IMR-90 (cell line): ENCODE measurements around the gene BCAS3. TPM values are rescaled to one million over a fixed set of nuclear protein-coding genes. Genes with fewer than 3 reads are reported as not detected.
A peak's percentile ranks its signal among the peaks of the same experiment; 100 is the strongest.

Experiments
- ATAC-seq: fragments of 200-7000 bp; cut with Tn5 transposase; 2 replicates; pipeline ENCODE4 v1.9.1; 2020; ENCODE audit warnings: low read depth, mild to moderate bottlenecking, moderate library complexity
- BruUV-seq: library from RNA; stranded (reverse); fragments of 400-500 nt; replicated peaks from 2 replicates; lab custom pipeline; 2021; lab: Mats Ljungman, UMichigan
- CTCF ChIA-PET: fragments of 300-600 bp; formaldehyde crosslinking; extraction: SDS; loops from one replicate; lab custom pipeline; 2021; ENCODE audit warnings: antibody characterized with exemption; lab: Yijun Ruan, JAX
- POLR2A ChIA-PET: fragments of 300-600 bp; sonication (Branson Sonifier 250); formaldehyde crosslinking; loops from one replicate; lab custom pipeline; 2022; ENCODE audit warnings: antibody characterized with exemption; ENCODE audit not compliant: unreplicated experiment; lab: Charles Lee
- DNase-seq: peaks from one replicate; pipeline ENCODE4 v3.0.0; 2013
- H2AFZ ChIP-seq: replicated peaks from 2 replicates; pipeline ENCODE3; 2013; ENCODE audit warnings: low read length, mild to moderate bottlenecking; ENCODE audit not compliant: poor library complexity
- H2AK5ac ChIP-seq: 2 replicates; pipeline ENCODE4 v1.6.1; 2013; ENCODE audit warnings: low read depth, low read length, inconsistent platforms
- H2AK9ac ChIP-seq: replicated peaks from 2 replicates; pipeline ENCODE3; 2013; ENCODE audit warnings: mild to moderate bottlenecking, low read depth, low read length, moderate library complexity; ENCODE audit not compliant: poor library complexity
- H2BK120ac ChIP-seq: 2 replicates; pipeline ENCODE4 v1.6.1; 2013; ENCODE audit warnings: low read depth, low read length, inconsistent platforms
- H2BK15ac ChIP-seq: 3 replicates; pipeline ENCODE4 v1.6.1; 2013; ENCODE audit warnings: low read depth, low read length, inconsistent platforms
- H2BK20ac ChIP-seq: 2 replicates; pipeline ENCODE4 v1.6.1; 2013; ENCODE audit warnings: low read depth, mild to moderate bottlenecking, inconsistent platforms, low read length, moderate library complexity
- H2BK5ac ChIP-seq: 2 replicates; pipeline ENCODE4 v1.6.1; 2013; ENCODE audit warnings: mild to moderate bottlenecking, low read depth, low read length, inconsistent platforms; ENCODE audit not compliant: poor library complexity, severe bottlenecking
- H3K14ac ChIP-seq: replicated peaks from 2 replicates; pipeline ENCODE4 v1.6.1; 2013; ENCODE audit warnings: low read depth, low read length, inconsistent platforms
- H3K18ac ChIP-seq: 2 replicates; pipeline ENCODE4 v1.6.1; 2013; ENCODE audit warnings: low read depth, low read length, control low read depth
- H3K23ac ChIP-seq: 2 replicates; pipeline ENCODE4 v1.6.1; 2013; ENCODE audit warnings: low read depth, low read length, inconsistent platforms
- H3K27ac ChIP-seq: 2 replicates; pipeline ENCODE4 v1.5.1; 2013; ENCODE audit warnings: mild to moderate bottlenecking, control low read depth, low read length; ENCODE audit not compliant: insufficient read depth
- H3K27me3 ChIP-seq: 2 replicates; pipeline ENCODE4 v1.6.1; 2013; ENCODE audit warnings: low read length; ENCODE audit not compliant: control insufficient read depth, insufficient read depth
- H3K36me3 ChIP-seq: 2 replicates; pipeline ENCODE4 v1.6.1; 2013; ENCODE audit warnings: low read length, mixed read lengths; ENCODE audit not compliant: control insufficient read depth, insufficient read depth
- H3K4ac ChIP-seq: 2 replicates; pipeline ENCODE4 v1.6.1; 2013; ENCODE audit warnings: low read depth, low read length, inconsistent platforms
- H3K4me1 ChIP-seq: 2 replicates; pipeline ENCODE4 v1.6.1; 2013; ENCODE audit warnings: low read length, mixed read lengths; ENCODE audit not compliant: control insufficient read depth, insufficient read depth
- H3K4me2 ChIP-seq: 2 replicates; pipeline ENCODE4 v1.6.1; 2013; ENCODE audit warnings: low read depth, mild to moderate bottlenecking, control low read depth, low read length, moderate library complexity
- H3K4me3 ChIP-seq: 2 replicates; pipeline ENCODE4 v1.5.1; 2013; ENCODE audit warnings: low read depth, mild to moderate bottlenecking, control low read depth, low read length, moderate library complexity; ENCODE audit not compliant: insufficient read depth
- H3K56ac ChIP-seq: 2 replicates; pipeline ENCODE4 v1.6.1; 2013; ENCODE audit warnings: low read length, inconsistent platforms; ENCODE audit not compliant: insufficient read depth; ENCODE audit errors: extremely low read depth
- H3K79me1 ChIP-seq, 2 experiments: 2 replicates each; pipeline ENCODE4 v1.6.1; 2013; ENCODE audit warnings: low read length in 2 of 2, inconsistent platforms in 1 of 2, low read depth in 1 of 2
- H3K9ac ChIP-seq: 2 replicates; pipeline ENCODE4 v1.6.1; 2013; ENCODE audit warnings: low read depth, low read length, control low read depth
- H3K9me1 ChIP-seq: 2 replicates; pipeline ENCODE4 v1.6.1; 2013; ENCODE audit warnings: low read length, inconsistent platforms; ENCODE audit not compliant: insufficient read depth
- H3K9me3 ChIP-seq: 2 replicates; pipeline ENCODE4 v1.6.1; 2013; ENCODE audit warnings: low read length; ENCODE audit not compliant: control insufficient read depth, insufficient read depth
- H4K20me1 ChIP-seq: 2 replicates; pipeline ENCODE4 v1.6.1; 2013; ENCODE audit warnings: low read length, inconsistent platforms; ENCODE audit not compliant: insufficient read depth
- H4K5ac ChIP-seq: 2 replicates; pipeline ENCODE4 v1.6.1; 2013; ENCODE audit warnings: mild to moderate bottlenecking, low read depth, low read length, control low read depth
- H4K8ac ChIP-seq, 2 experiments: 2 replicates each; pipeline ENCODE4 v1.6.1; 2013; ENCODE audit warnings: low read depth in 2 of 2, low read length in 2 of 2, control low read depth in 1 of 2, inconsistent platforms in 1 of 2
- H4K91ac ChIP-seq: 2 replicates; pipeline ENCODE4 v1.6.1; 2013; ENCODE audit warnings: low read depth, low read length, inconsistent platforms; ENCODE audit not compliant: insufficient read depth
- BHLHE40 ChIP-seq: fragments of 150-350 bp; IDR thresholded peaks from 2 replicates; pipeline ENCODE4 v1.6.1; 2016; ENCODE audit warnings: mild to moderate bottlenecking, low read depth, low read length
- CEBPB ChIP-seq: IDR thresholded peaks from 2 replicates; pipeline ENCODE4 v1.6.1; 2012; ENCODE audit warnings: low read depth, low read length, improper control_type of control experiment
- CHD1 ChIP-seq: IDR thresholded peaks from 2 replicates; pipeline ENCODE4 v1.6.1; 2012; ENCODE audit warnings: low read depth, low read length, improper control_type of control experiment
- ELK1 ChIP-seq: fragments of 150-350 bp; IDR thresholded peaks from 2 replicates; pipeline ENCODE4 v1.6.1; 2016; ENCODE audit warnings: low read depth, mild to moderate bottlenecking, low read length, moderate library complexity, borderline replicate concordance
- FOS ChIP-seq: fragments of 150-350 bp; IDR thresholded peaks from 2 replicates; pipeline ENCODE4 v1.6.1; 2016; ENCODE audit warnings: low read depth, low read length
- MAFK ChIP-seq: IDR thresholded peaks from 2 replicates; pipeline ENCODE4 v1.6.1; 2012; ENCODE audit warnings: low read depth, low read length, improper control_type of control experiment
- MAZ ChIP-seq: IDR thresholded peaks from 2 replicates; pipeline ENCODE4 v1.6.1; 2012; ENCODE audit warnings: low read depth, mild to moderate bottlenecking, low read length, improper control_type of control experiment, moderate library complexity, borderline replicate concordance
- MXI1 ChIP-seq: IDR thresholded peaks from 2 replicates; pipeline ENCODE4 v1.6.1; 2012; ENCODE audit warnings: low read depth, mild to moderate bottlenecking, low read length, moderate library complexity, borderline replicate concordance
- NFE2L2 ChIP-seq: fragments of 150-350 bp; IDR thresholded peaks from 2 replicates; pipeline ENCODE4 v1.6.1; 2016; ENCODE audit warnings: low read depth, mild to moderate bottlenecking, low read length
- RAD21 ChIP-seq: IDR thresholded peaks from 2 replicates; pipeline ENCODE4 v1.6.1; 2012; ENCODE audit warnings: low read length, improper control_type of control experiment
- RCOR1 ChIP-seq: IDR thresholded peaks from 2 replicates; pipeline ENCODE4 v1.6.1; 2012; ENCODE audit warnings: mild to moderate bottlenecking, low read length, improper control_type of control experiment; ENCODE audit not compliant: insufficient replicate concordance
- RFX5 ChIP-seq: IDR thresholded peaks from 2 replicates; pipeline ENCODE4 v1.8.0; 2012; ENCODE audit warnings: low read depth, mild to moderate bottlenecking, low read length, moderate library complexity
- USF2 ChIP-seq: fragments of 150-350 bp; IDR thresholded peaks from 2 replicates; pipeline ENCODE4 v1.6.1; 2017; ENCODE audit warnings: mild to moderate bottlenecking, antibody characterized with exemption, low read length, low read depth
- WGBS, 2 experiments: methylation state at CpG; one replicate each; pipeline versions ENCODE4 v1.1.5 to v1.1.7; 2013; ENCODE audit warnings: missing lambda C conversion rate in 2 of 2; ENCODE audit not compliant: insufficient read length in 1 of 2; ENCODE audit errors: extremely low coverage in 2 of 2; 5-methylcytosine and 5-hydroxymethylcytosine counted together
- dilution Hi-C: fragments of 300-500 bp; cut with HindIII; formaldehyde crosslinking; loops from one replicate; pipeline ENCODE4 v1.14.3; 2018; ENCODE audit warnings: low sequenced_read_pairs; ENCODE audit not compliant: unreplicated experiment
- in situ Hi-C: fragments of 300-500 bp; cut with MboI; formaldehyde crosslinking; loops from 3 replicates; pipeline ENCODE4 v1.14.3; 2019; ENCODE audit warnings: low sequenced_read_pairs, inconsistent platforms, mixed read lengths
- intact Hi-C: fragments of 100-400 bp; cut with micrococcal nuclease; formaldehyde crosslinking; loops from 2 replicates; pipeline ENCODE4 v1.10.0; 2022
- polyA plus RNA-seq, 3 experiments: library from polyadenylated mRNA; depleted of rRNA; stranded (reverse); fragments of >200 nt; gene quantifications; 2 replicates each; pipeline ENCODE4 v1.2.3, GENCODE V29; 2012; ENCODE audit warnings: low replicate concordance in 1 of 3
- total RNA-seq: library from RNA; depleted of rRNA; stranded (reverse); fragments of >200 nt; gene quantifications from 2 replicates; pipeline ENCODE4 v1.2.3, GENCODE V29; 2012
- TF ChIP-seq, protein P1 (sequence below): conservative IDR thresholded peaks from 2 replicates; pipeline ENCODE4 v1.5.1; 2012; ENCODE audit warnings: mild to moderate bottlenecking, low read depth, low read length, improper control_type of control experiment

Gene BCAS3
- total and polyA plus RNA-seq, 2 of the 4 experiments (the other 2 are of a cell fraction) = 6.3 to 27.1 TPM

GRCh38 chr17:61413661-61414126 is 736.0 kb downstream of the BCAS3 start:
- 42% methylated on average over 2 of the region's 8 CpGs; no CpG with 5 or more reads in 1 of the 2 experiments for WGBS, 2 experiments
- Histone ChIP-seq H3K56ac (0 out of 2 replicates have a peak overlapping the region, but pooled peaks have one; percentile 35), H3K4me2 (peak overlapping the region; percentile 80), H3K4ac (no peak overlapping the region), H3K27me3 (no peaks in the 10 kb centered on the region), H2AK9ac (no peak overlapping the region), H4K8ac (peak overlapping the region in 1 of 2 experiments; percentile 88; a peak in 1 of 4 replicates), H4K91ac (no peak overlapping the region; the same call in 1 of the 2 replicates), H2AK5ac (peak overlapping the region; percentile 63; the same call in 1 of the 2 replicates), H3K14ac (peak overlapping the region; percentile 86), H3K23ac (peak overlapping the region; percentile 70; the same call in 1 of the 2 replicates), H3K18ac (no peak overlapping the region), H4K5ac (no peak overlapping the region), H2AFZ (no peak overlapping the region), H3K9ac (peak overlapping the region; percentile 81; the same call in 1 of the 2 replicates), H2BK5ac (no peak overlapping the region), H3K4me1 (peaks cover 28% of the 10 kb centered on the region), H3K27ac (no peak overlapping the region), H3K9me3 (no peaks in the 10 kb centered on the region), H2BK120ac (0 out of 2 replicates have a peak overlapping the region, but pooled peaks have one; percentile 47), H4K20me1 (peaks cover 10% of the 10 kb centered on the region; the same call in 1 of the 2 replicates), H3K36me3 (peaks cover 4% of the 10 kb centered on the region), H2BK15ac (no peak overlapping the region), H3K9me1 (no peaks in the 10 kb centered on the region; the same call in 1 of the 2 replicates), H3K4me3 (no peak overlapping the region), H2BK20ac (peak overlapping the region; percentile 24; the same call in 1 of the 2 replicates), H3K79me1 (peaks cover 9 to 46% of the 10 kb centered on the region in 2 experiments; a peak in 3 of 4 replicates)
- POLR2A ChIA-PET = interaction anchor here (0.5 kb wide), 1 partner anchor 162 kb away, joined by 3 read pairs; no protein-coding TSS in a partner anchor
- ATAC-seq (no peak), DNase-seq (no peak)
- intact Hi-C loops = loop anchor here (5.0 kb wide), 1 partner anchor 654 kb away; the partner anchor contains the start of gene MED13
- in situ Hi-C loops = no loop called here
- no TSS peak for BruUV-seq
- dilution Hi-C loops = no loop called here
- CTCF ChIA-PET = interaction anchor here (0.7 to 1.7 kb wide), 3 partner anchors 137 to 161 kb away, joined by 3 to 8 read pairs (median 4); no protein-coding TSS in a partner anchor
- no peak for TF ChIP-seq USF2
- no peak for TF ChIP-seq NFE2L2
- TF ChIP-seq RFX5 = no peak
- TF ChIP-seq MXI1 = no peak
- TF ChIP-seq RCOR1 = no peak
- no peak for TF ChIP-seq FOS
- TF ChIP-seq MAZ = no peak
- TF ChIP-seq MAFK = no peak
- TF ChIP-seq BHLHE40 = no peak
- no peak for TF ChIP-seq ELK1
- TF ChIP-seq, protein P1, sequence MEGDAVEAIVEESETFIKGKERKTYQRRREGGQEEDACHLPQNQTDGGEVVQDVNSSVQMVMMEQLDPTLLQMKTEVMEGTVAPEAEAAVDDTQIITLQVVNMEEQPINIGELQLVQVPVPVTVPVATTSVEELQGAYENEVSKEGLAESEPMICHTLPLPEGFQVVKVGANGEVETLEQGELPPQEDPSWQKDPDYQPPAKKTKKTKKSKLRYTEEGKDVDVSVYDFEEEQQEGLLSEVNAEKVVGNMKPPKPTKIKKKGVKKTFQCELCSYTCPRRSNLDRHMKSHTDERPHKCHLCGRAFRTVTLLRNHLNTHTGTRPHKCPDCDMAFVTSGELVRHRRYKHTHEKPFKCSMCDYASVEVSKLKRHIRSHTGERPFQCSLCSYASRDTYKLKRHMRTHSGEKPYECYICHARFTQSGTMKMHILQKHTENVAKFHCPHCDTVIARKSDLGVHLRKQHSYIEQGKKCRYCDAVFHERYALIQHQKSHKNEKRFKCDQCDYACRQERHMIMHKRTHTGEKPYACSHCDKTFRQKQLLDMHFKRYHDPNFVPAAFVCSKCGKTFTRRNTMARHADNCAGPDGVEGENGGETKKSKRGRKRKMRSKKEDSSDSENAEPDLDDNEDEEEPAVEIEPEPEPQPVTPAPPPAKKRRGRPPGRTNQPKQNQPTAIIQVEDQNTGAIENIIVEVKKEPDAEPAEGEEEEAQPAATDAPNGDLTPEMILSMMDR = no peak
- TF ChIP-seq CEBPB = no peak
- no peak for TF ChIP-seq CHD1
- TF ChIP-seq RAD21 = no peak
